Upper lobe of right lung (tissue), 1 donor: ENCODE results near the gene MMEL1. TPM values are rescaled to one million over a fixed set of nuclear protein-coding genes. Genes with fewer than 3 reads are reported as not detected.
"Not testable (repeated sequence)": the region's sequence is repeated elsewhere in the genome, so short reads cannot be mapped to it uniquely, and the experiment has no call there.

Experiments
- ATAC-seq: fragments of 200-7000 bp; cut with Tn5 transposase; one replicate; pipeline ENCODE4 v1.9.1; 2020; ENCODE audit warnings: mild to moderate bottlenecking, moderate library complexity
- DNase-seq: peaks from one replicate; pipeline ENCODE4 v3.0.0-alpha.2; 2020
- H3K27ac ChIP-seq: fragments of 200-600 bp; one replicate; pipeline ENCODE4 v1.8.0; 2022
- H3K27me3 ChIP-seq: fragments of 200-600 bp; one replicate; pipeline ENCODE4 v1.8.0; 2022; ENCODE audit warnings: mild to moderate bottlenecking
- H3K36me3 ChIP-seq: fragments of 200-600 bp; one replicate; pipeline ENCODE4 v1.8.0; 2022
- H3K4me1 ChIP-seq: fragments of 200-600 bp; one replicate; pipeline ENCODE4 v1.8.0; 2022
- H3K4me3 ChIP-seq: fragments of 200-600 bp; one replicate; pipeline ENCODE4 v1.8.0; 2022; ENCODE audit warnings: mild to moderate bottlenecking
- H3K9me3 ChIP-seq: fragments of 200-600 bp; one replicate; pipeline ENCODE4 v1.8.0; 2022
- CTCF ChIP-seq: fragments of 200-600 bp; IDR thresholded peaks from one replicate; pipeline ENCODE4 v1.8.0; 2022; ENCODE audit warnings: antibody characterized with exemption
- intact Hi-C: fragments of 100-400 bp; cut with DNase I; formaldehyde crosslinking; loops from one replicate; pipeline ENCODE4 v1.11.0; 2022
- total RNA-seq: library from RNA; stranded (reverse); fragmentation: NEBNext Ultra II Directional; extraction: Animal tissue kit (Norgen Biotek cat#: 25700); gene quantifications from one replicate; pipeline ENCODE4 v1.2.1, GENCODE V29; 2021
- donor health status: DM: no; HTN: yes; CAD: no; lungs with severe emphysema.

MMEL1 gene
- total RNA-seq, 1 donor from 2014 or later: 3.2 TPM

DNA sequence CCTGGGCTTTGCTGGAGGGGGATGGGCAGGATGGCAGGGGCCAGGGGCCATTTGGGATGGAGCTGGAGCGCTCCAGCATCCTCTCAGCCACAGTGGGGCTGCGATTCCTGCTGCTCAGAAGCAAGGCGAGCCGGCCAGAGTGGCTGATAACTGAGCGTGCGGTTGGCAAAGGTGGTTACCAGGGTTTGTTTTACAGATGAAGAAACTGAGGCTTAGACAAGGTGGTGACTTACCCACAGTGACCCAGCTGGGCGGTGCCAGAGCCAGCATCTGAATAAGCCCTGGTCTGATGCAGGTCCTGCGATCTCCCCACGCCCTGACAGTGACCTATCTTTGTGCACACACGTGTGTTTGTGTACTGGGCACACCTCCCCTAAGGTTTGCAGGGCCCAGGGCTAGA, 52.1 kb downstream of the MMEL1 start:
- Histone ChIP-seq H3K27ac (no peak overlapping the region), H3K27me3 (no peaks in the 10 kb centered on the region), H3K4me1 (peaks cover 53% of the 10 kb centered on the region), H3K36me3 (no peaks in the 10 kb centered on the region), H3K4me3 (no peak overlapping the region), H3K9me3 (no peaks in the 10 kb centered on the region)
- DNase-seq: peak; percentile 53
- no peak for TF ChIP-seq CTCF
- ATAC-seq: no peak
- intact Hi-C loops: no loop called here

- H3K4me3 ChIP-seq: no peak overlapping the region
- TF ChIP-seq CTCF: no peak
- peaks cover 40% of the 10 kb centered on the region for H3K4me1 ChIP-seq
- H3K27me3 ChIP-seq: no peaks in the 10 kb centered on the region
- ATAC-seq (no peak), DNase-seq (no peak)
- peak overlapping the region; percentile 87 for H3K27ac ChIP-seq
- H3K36me3 ChIP-seq: no peaks in the 10 kb centered on the region
- intact Hi-C loops: no loop called here
- no peaks in the 10 kb centered on the region for H3K9me3 ChIP-seq
Measured at GRCh38 chr1:2578758-2579118, 54.1 kb downstream of the MMEL1 start.

DNA sequence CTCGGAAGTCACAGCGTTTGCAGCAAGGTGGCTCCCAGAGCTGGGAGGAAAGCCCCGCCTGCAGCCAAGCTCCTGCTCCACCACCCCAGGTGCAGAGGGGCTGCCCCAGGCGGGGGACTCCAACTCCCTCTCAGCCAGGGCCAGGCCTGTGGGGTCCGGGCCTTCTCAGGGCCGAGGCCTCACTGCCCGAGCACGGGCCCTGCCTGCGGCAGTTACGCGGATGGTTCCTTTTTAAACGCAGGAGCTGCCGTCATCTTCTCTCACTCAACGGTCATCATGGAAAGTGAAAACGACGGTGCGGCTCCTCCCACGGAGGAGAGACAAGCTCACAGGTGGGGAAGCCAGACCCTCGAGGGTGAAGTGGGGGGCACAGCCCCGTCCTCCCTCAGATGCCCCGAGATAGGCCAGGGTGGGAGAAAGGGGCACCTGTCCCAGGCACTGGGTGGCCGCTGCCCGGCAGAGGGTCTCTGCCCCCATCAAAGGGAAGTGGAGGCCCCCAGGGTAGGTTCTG, 55.2 kb downstream of the MMEL1 start:
- intact Hi-C loops, H3K9me3 ChIP-seq, H3K27me3 ChIP-seq, H3K36me3 ChIP-seq, ATAC-seq: not testable (repeated sequence)
- peak overlapping the region; percentile 19 for H3K4me3 ChIP-seq
- peak overlapping the region; percentile 87 for H3K27ac ChIP-seq
- peak; percentile 52 for DNase-seq
- peaks cover 30% of the 10 kb centered on the region for H3K4me1 ChIP-seq

DNA sequence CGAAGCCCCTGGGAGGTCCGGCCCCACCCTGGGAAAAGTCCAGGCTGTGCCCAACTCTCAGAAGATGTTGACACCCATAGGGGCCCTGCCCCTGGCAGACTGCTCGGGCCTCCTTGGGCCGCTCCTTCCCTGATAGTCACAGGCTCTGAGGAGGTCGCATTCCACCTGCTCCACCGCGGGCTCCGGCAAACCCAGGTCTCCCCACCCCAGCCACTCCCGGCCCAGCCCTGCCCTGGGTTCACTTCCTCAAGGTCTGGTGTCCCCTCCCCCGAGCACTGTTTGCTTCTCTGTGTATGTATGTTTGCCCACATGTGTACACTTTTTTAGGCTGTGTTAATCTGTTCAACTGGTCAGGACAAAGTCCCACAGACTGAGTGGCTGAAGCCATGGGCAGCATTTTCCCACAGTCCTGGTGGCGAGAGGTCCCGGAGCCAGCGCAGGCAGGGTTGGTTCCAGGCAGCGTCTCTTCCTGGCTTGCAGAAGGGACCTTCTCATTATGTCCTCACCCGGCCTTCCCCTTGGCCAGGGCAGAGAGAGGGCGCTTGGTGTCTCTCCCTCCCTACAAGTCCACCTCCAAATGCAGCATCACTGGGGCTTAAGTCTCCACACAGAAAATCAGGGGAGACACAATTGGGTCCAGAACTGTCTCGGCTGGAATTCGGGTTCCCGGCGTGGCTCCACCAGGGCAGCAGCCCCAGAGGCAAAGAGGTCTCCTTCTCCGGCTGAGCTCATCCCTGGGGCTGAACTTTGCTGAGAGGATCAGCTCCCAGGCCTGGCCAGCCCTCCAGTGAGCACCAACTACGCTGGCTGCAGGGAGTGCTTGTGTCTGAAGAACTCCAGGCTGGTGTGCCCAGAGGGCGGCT, 56.8 kb downstream of the MMEL1 start:
- H3K4me1 ChIP-seq: peaks cover 24% of the 10 kb centered on the region
- H3K9me3 ChIP-seq: no peaks in the 10 kb centered on the region
- no peaks in the 10 kb centered on the region for H3K27me3 ChIP-seq
- peak; percentile 69 for DNase-seq
- H3K4me3 ChIP-seq: no peak overlapping the region
- no peaks in the 10 kb centered on the region for H3K36me3 ChIP-seq
- no peak for TF ChIP-seq CTCF
- intact Hi-C loops: no loop called here
- peak; percentile 35 for ATAC-seq
- H3K27ac ChIP-seq: peak overlapping the region; percentile 56

- peaks cover 24% of the 10 kb centered on the region for H3K4me1 ChIP-seq
- ATAC-seq (no peak), DNase-seq (no peak)
- intact Hi-C loops: no loop called here
- no peaks in the 10 kb centered on the region for H3K27me3 ChIP-seq
- no peak overlapping the region for H3K27ac ChIP-seq
- H3K4me3 ChIP-seq: no peak overlapping the region
- H3K9me3 ChIP-seq: no peaks in the 10 kb centered on the region
- no peaks in the 10 kb centered on the region for H3K36me3 ChIP-seq
- no peak for TF ChIP-seq CTCF
Measured at GRCh38 chr1:2574350-2574749, 58.5 kb downstream of the MMEL1 start.

- ATAC-seq: no peak
- no peak for TF ChIP-seq CTCF
- Histone ChIP-seq H3K4me3 (no peak overlapping the region), H3K27ac (no peak overlapping the region), H3K4me1 (peaks cover 18% of the 10 kb centered on the region), H3K36me3 (no peaks in the 10 kb centered on the region), H3K27me3 (no peaks in the 10 kb centered on the region), H3K9me3 (no peaks in the 10 kb centered on the region)
- no peak for DNase-seq
- intact Hi-C loops: no loop called here
Measured at GRCh38 chr1:2573250-2573920, 59.4 kb downstream of the MMEL1 start.
